Nephron (organoid): ENCODE data around the gene LPA.
"Not testable (repeated sequence)": the region's sequence is repeated elsewhere in the genome, so short reads cannot be mapped to it uniquely, and the experiment has no call there.

Source experiments
- H3K27ac Mint-ChIP-seq, 3 experiments: 2 replicates each; pipeline ENCODE4 v1.8.0; 2020; ENCODE audit warnings: mixed read lengths in 3 of 3, mild to moderate bottlenecking in 2 of 3, moderate library complexity in 1 of 3
- H3K27me3 Mint-ChIP-seq: 2 replicates; pipeline ENCODE4 v1.8.0; 2021; ENCODE audit warnings: low read depth, mild to moderate bottlenecking, moderate library complexity, mixed read lengths
- H3K36me3 Mint-ChIP-seq: 2 replicates; pipeline ENCODE4 v1.8.0; 2020; ENCODE audit warnings: low read depth, mixed read lengths
- H3K4me1 Mint-ChIP-seq: 2 replicates; pipeline ENCODE4 v1.8.0; 2020; ENCODE audit warnings: mixed read lengths
- H3K4me3 Mint-ChIP-seq, 3 experiments: 2 replicates each; pipeline ENCODE4 v1.8.0; 2020; ENCODE audit warnings: mild to moderate bottlenecking in 3 of 3, mixed read lengths in 3 of 3, moderate library complexity in 2 of 3
- H3K9me3 Mint-ChIP-seq: 2 replicates; pipeline ENCODE4 v1.8.0; 2020; ENCODE audit warnings: mixed read lengths
- TF ChIP-seq, protein P1 (sequence below), 3 experiments: fragments of 200-600 bp; sonication (generic); IDR thresholded peaks; one replicate each; pipeline ENCODE4 v1.5.0; 2021; ENCODE audit warnings: antibody characterized with exemption in 3 of 3; ENCODE audit not compliant: unreplicated experiment in 3 of 3

The LPA gene

DNA sequence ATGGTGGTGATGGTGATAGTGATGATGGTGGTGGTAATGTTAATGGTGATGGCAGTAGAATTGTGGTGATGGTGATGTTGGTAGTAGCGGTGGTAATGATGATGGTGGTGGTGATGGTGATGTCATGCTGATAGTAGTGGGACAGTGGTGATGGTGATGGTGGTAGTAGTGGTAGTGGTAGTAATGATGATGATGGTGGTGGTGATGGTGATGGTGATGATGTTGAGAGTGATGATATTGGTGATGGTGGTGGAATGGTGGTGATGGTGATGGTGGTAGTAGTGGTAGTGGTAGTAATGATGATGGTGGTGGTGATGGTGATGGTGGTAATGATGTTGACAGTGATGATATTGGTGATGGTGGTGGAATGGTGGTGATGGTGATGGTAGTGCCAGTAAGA lies 128.8 kb downstream of the LPA start:
- H3K4me1 Mint-ChIP-seq, result no peaks in the 10 kb centered on the region
- H3K27ac Mint-ChIP-seq, result no peak overlapping the region
- no peaks in the 10 kb centered on the region for H3K9me3 Mint-ChIP-seq
- H3K36me3 Mint-ChIP-seq, result no peaks in the 10 kb centered on the region
- H3K27me3 Mint-ChIP-seq, result peaks cover 16% of the 10 kb centered on the region
- no peak overlapping the region for H3K4me3 Mint-ChIP-seq
- TF ChIP-seq, protein P1, sequence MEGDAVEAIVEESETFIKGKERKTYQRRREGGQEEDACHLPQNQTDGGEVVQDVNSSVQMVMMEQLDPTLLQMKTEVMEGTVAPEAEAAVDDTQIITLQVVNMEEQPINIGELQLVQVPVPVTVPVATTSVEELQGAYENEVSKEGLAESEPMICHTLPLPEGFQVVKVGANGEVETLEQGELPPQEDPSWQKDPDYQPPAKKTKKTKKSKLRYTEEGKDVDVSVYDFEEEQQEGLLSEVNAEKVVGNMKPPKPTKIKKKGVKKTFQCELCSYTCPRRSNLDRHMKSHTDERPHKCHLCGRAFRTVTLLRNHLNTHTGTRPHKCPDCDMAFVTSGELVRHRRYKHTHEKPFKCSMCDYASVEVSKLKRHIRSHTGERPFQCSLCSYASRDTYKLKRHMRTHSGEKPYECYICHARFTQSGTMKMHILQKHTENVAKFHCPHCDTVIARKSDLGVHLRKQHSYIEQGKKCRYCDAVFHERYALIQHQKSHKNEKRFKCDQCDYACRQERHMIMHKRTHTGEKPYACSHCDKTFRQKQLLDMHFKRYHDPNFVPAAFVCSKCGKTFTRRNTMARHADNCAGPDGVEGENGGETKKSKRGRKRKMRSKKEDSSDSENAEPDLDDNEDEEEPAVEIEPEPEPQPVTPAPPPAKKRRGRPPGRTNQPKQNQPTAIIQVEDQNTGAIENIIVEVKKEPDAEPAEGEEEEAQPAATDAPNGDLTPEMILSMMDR (IDR thresholded peaks at IDR 0.05; ENCODE audit: unreplicated experiment in 3 of 3), result no peak

DNA sequence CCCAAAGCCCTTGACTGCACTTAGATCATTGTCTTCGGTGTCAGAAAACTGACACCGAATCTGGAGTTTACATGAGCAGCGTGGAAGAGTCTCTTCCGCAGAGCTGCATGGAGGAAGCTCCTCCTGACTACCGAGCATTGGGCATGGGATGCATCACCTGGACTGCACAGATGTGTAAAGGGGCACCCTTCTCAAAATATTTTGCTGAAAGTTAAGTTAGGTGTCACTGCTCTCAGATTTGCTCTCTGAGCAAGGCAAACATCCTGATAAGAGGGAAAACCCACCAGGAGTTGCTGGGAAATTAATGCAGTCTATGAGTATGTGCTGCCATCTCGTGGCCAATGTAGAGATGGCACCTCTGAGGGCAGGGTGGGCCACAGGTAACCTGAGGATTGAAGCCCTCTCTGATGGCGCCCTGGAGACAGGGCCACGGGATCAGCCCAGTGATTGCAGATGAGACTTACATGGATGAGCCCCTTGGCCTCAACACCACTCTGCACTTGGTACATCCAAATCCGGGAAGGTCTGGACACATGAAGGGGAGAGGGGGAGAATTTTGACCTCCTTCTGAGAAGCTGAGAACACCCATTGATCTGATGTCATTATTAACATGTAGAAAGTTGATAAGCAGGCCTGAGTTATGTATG lies 129.9 kb downstream of the LPA start:
- H3K4me1 Mint-ChIP-seq, result no peaks in the 10 kb centered on the region
- no peaks in the 10 kb centered on the region for H3K36me3 Mint-ChIP-seq
- peaks cover 2% of the 10 kb centered on the region for H3K9me3 Mint-ChIP-seq
- peaks cover 10% of the 10 kb centered on the region for H3K27me3 Mint-ChIP-seq
- H3K27ac Mint-ChIP-seq, result no peak overlapping the region
- H3K4me3 Mint-ChIP-seq, result no peak overlapping the region
- TF ChIP-seq, protein P1 (IDR thresholded peaks at IDR 0.05; ENCODE audit: unreplicated experiment in 3 of 3), result peak; percentile 94 to 95 (median 94)

- TF ChIP-seq, protein P1 (IDR thresholded peaks at IDR 0.05; ENCODE audit: unreplicated experiment in 3 of 3), result no peak
- Mint-ChIP-seq H3K36me3 (no peaks in the 10 kb centered on the region), H3K27me3 (peaks cover 3% of the 10 kb centered on the region), H3K4me3 (no peak overlapping the region), H3K27ac (no peak overlapping the region), H3K4me1 (no peaks in the 10 kb centered on the region), H3K9me3 (peaks cover 13% of the 10 kb centered on the region)
These were observed 131.8 kb downstream of the LPA start for GRCh38 chr6:160532315-160532714.

DNA sequence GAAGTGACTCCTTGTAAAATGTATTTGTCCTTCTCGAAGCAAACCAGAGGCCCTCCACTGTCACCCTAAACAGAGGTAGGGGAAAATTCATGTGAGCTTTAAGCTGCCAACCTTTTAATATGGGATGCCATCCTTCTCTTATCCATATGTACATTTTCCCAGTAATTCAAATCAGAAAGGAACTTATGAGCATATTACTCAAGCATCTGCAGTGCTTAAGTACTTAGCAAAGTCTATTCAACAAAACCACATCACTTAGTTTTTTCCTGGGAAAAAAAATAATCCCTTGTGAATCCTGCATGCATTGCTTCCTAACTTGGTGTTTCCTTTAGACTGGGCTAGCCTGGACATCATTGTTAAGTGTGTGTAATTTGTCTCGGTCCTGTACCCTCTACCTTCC lies 132.2 kb downstream of the LPA start:
- H3K27me3 Mint-ChIP-seq, result peaks cover 3% of the 10 kb centered on the region
- no peaks in the 10 kb centered on the region for H3K4me1 Mint-ChIP-seq
- peaks cover 13% of the 10 kb centered on the region for H3K9me3 Mint-ChIP-seq
- no peak overlapping the region for H3K27ac Mint-ChIP-seq
- no peaks in the 10 kb centered on the region for H3K36me3 Mint-ChIP-seq
- TF ChIP-seq, protein P1 (IDR thresholded peaks at IDR 0.05; ENCODE audit: unreplicated experiment in 3 of 3), result no peak
- H3K4me3 Mint-ChIP-seq, result no peak overlapping the region

- not testable (repeated sequence) for H3K4me3 Mint-ChIP-seq, H3K4me1 Mint-ChIP-seq
- H3K9me3 Mint-ChIP-seq, result peaks cover 13% of the 10 kb centered on the region
These were observed 134.6 kb downstream of the LPA start for GRCh38 chr6:160529524-160529923.

DNA sequence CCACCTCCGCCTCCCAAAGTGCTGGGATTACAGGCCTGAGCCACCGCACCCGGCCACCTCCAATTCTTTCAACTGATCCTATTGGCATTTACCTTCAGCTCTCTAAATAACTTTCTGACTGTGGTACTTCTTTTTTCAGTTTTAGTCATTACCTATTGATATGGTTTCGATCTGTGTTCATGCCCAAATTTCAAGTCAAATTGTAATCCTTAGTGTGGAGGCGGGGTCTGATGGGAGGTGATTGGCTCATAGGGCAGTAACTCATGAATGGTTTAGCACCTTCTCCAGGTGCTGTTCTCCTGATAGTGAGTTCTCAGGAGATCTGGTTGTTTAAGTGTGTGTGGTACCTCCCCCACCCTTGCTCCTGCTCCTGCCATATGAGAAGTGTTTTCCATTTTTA lies 140.9 kb downstream of the LPA start:
- Mint-ChIP-seq H3K27ac (no peak overlapping the region), H3K4me3 (peak overlapping the region in 1 of 3 experiments; percentile 1), H3K9me3 (peaks cover 3% of the 10 kb centered on the region), H3K27me3 (peaks cover 3% of the 10 kb centered on the region), H3K36me3 (no peaks in the 10 kb centered on the region), H3K4me1 (peaks cover 5% of the 10 kb centered on the region)
- TF ChIP-seq, protein P1 (IDR thresholded peaks at IDR 0.05; ENCODE audit: unreplicated experiment in 3 of 3), result no peak

More at GRCh38 chr6:160529524-160529923, 134.6 kb downstream of the LPA start:
- not testable (repeated sequence) for H3K27ac Mint-ChIP-seq, H3K27me3 Mint-ChIP-seq, H3K36me3 Mint-ChIP-seq
